Fibroblast of lung (primary cell): ENCODE data around the gene NIF3L1. TPM values are rescaled to one million over a fixed set of nuclear protein-coding genes. Genes with fewer than 3 reads are reported as not detected.

Source experiments
- DNase-seq, 2 donors: peaks; one replicate each; pipeline versions ENCODE4 v3.0.0 to v3.0.0-alpha.2; 2010; ENCODE audit warnings: low read depth in 2 of 2
- H2AFZ ChIP-seq: 2 replicates; pipeline ENCODE4 v1.5.1; 2012; ENCODE audit warnings: low read length, control low read depth, inconsistent platforms
- H3K27ac ChIP-seq: 2 replicates; pipeline ENCODE4 v1.5.1; 2011; ENCODE audit warnings: low read length, control low read depth; ENCODE audit not compliant: insufficient read depth
- H3K27me3 ChIP-seq: 2 replicates; pipeline ENCODE4 v1.5.1; 2011; ENCODE audit warnings: mild to moderate bottlenecking, low read length; ENCODE audit not compliant: control insufficient read depth, insufficient read depth
- H3K36me3 ChIP-seq: 2 replicates; pipeline ENCODE4 v1.5.1; 2011; ENCODE audit warnings: low read length; ENCODE audit not compliant: control insufficient read depth, insufficient read depth
- H3K4me1 ChIP-seq: 2 replicates; pipeline ENCODE4 v1.5.1; 2011; ENCODE audit warnings: low read length; ENCODE audit not compliant: control insufficient read depth, insufficient read depth; ENCODE audit errors: extremely low read depth
- H3K4me2 ChIP-seq: 2 replicates; pipeline ENCODE4 v1.5.1; 2011; ENCODE audit warnings: low read length, control low read depth; ENCODE audit not compliant: insufficient read depth; ENCODE audit errors: extremely low read depth
- H3K4me3 ChIP-seq, 4 experiments: fragments of 200-600 bp in 1 of 4; sonication (generic) in 1 of 4; replicated peaks in 1 of 4; 2 replicates each; pipeline ENCODE4 v1.5.1; 2011 to 2016; ENCODE audit warnings: low read length in 4 of 4, low read depth in 3 of 4, mild to moderate bottlenecking in 3 of 4, control low read depth in 2 of 4, inconsistent platforms in 1 of 4, mixed read lengths in 1 of 4; ENCODE audit not compliant: insufficient read depth in 1 of 4; ENCODE audit errors: control extremely low read depth in 1 of 4
- H3K79me2 ChIP-seq: 2 replicates; pipeline ENCODE4 v1.5.1; 2012; ENCODE audit warnings: mild to moderate bottlenecking, low read length, inconsistent platforms; ENCODE audit not compliant: control insufficient read depth, insufficient read depth
- H3K9ac ChIP-seq: 2 replicates; pipeline ENCODE4 v1.5.1; 2011; ENCODE audit warnings: mild to moderate bottlenecking, low read length, control low read depth; ENCODE audit not compliant: insufficient read depth
- H3K9me3 ChIP-seq: 2 replicates; pipeline ENCODE4 v1.5.1; 2012; ENCODE audit warnings: low read depth, low read length; ENCODE audit not compliant: control insufficient read depth, insufficient read depth
- H4K20me1 ChIP-seq: 2 replicates; pipeline ENCODE4 v1.5.1; 2011; ENCODE audit warnings: low read length; ENCODE audit not compliant: control insufficient read depth, insufficient read depth; ENCODE audit errors: extremely low read depth
- EZH2 ChIP-seq: IDR thresholded peaks from 2 replicates; pipeline ENCODE4 v1.5.1; 2012; ENCODE audit warnings: low read length, control low read depth, mild to moderate bottlenecking; ENCODE audit errors: missing control alignments
- polyA plus RNA-seq, 2 donors: library from polyadenylated mRNA; depleted of rRNA in 1 of 2; stranded (reverse) in 1 of 2; unstranded in 1 of 2; fragments of >200 nt; gene quantifications; 2 replicates each; pipeline ENCODE4 v1.2.1, GENCODE V29; 2011 to 2012; ENCODE audit warnings: missing spikeins in 1 of 2
- total RNA-seq: library from RNA; depleted of rRNA; stranded (reverse); fragments of >200 nt; gene quantifications from 2 replicates; pipeline ENCODE4 v1.2.1, GENCODE V29; 2014
- TF ChIP-seq, protein P1 (sequence below), 2 donors: IDR thresholded peaks in 1 of 2; conservative IDR thresholded peaks in 1 of 2; 1 replicate in 1 of 2; 2 replicates in 1 of 2; pipeline ENCODE4 v1.5.1; 2011 to 2012; ENCODE audit warnings: low read length in 2 of 2, control low read depth in 1 of 2, inconsistent platforms in 1 of 2, low read depth in 1 of 2, mild to moderate bottlenecking in 1 of 2

The NIF3L1 gene
- total and polyA plus RNA-seq, 2 donors (not counting 1 experiment from before 2014, with no cell fraction given): 21.0 to 40.7 TPM

GRCh38 chr2:200863782-200864175 is 25.4 kb upstream of the NIF3L1 start:
- H4K20me1 ChIP-seq: peaks cover 11% of the 10 kb centered on the region
- peak; percentile 9 to 43 for DNase-seq
- H3K36me3 ChIP-seq: peaks cover 6% of the 10 kb centered on the region

GRCh38 chr2:200864176-200865034 is 24.8 kb upstream of the NIF3L1 start, which contains the start of gene CLK1:
Gene CLK1, minus strand, starts transcription at chr2:200864658. Its CDS starts 2,796 bp downstream, at chr2:200861862.
- Histone ChIP-seq H3K9ac (peak within 1 kb of the TSS; percentile 100), H3K4me1 (peaks cover 8% of the 10 kb centered on the region), H3K4me2 (peak within 1 kb of the TSS; percentile 97), H3K36me3 (peaks cover 3% of the 10 kb centered on the region), H3K79me2 (peaks cover 50% of the 10 kb centered on the region), H3K4me3 (peak within 1 kb of the TSS; percentile 93 to 100 (median 100)), H4K20me1 (peaks cover 11% of the 10 kb centered on the region), H3K27ac (peak within 1 kb of the TSS; percentile 100), H3K9me3 (no peaks in the 10 kb centered on the region), H3K27me3 (no peaks in the 10 kb centered on the region), H2AFZ (peak within 1 kb of the TSS; percentile 95)
- TF ChIP-seq, protein P1, sequence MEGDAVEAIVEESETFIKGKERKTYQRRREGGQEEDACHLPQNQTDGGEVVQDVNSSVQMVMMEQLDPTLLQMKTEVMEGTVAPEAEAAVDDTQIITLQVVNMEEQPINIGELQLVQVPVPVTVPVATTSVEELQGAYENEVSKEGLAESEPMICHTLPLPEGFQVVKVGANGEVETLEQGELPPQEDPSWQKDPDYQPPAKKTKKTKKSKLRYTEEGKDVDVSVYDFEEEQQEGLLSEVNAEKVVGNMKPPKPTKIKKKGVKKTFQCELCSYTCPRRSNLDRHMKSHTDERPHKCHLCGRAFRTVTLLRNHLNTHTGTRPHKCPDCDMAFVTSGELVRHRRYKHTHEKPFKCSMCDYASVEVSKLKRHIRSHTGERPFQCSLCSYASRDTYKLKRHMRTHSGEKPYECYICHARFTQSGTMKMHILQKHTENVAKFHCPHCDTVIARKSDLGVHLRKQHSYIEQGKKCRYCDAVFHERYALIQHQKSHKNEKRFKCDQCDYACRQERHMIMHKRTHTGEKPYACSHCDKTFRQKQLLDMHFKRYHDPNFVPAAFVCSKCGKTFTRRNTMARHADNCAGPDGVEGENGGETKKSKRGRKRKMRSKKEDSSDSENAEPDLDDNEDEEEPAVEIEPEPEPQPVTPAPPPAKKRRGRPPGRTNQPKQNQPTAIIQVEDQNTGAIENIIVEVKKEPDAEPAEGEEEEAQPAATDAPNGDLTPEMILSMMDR (conservative IDR thresholded peaks at IDR 0.05 in 1 of 2, IDR thresholded peaks at IDR 0.05 in 1 of 2; ENCODE audit: low read depth in 1 of 2, low read length in 2 of 2): no peak
- no peak for TF ChIP-seq EZH2
- peak; percentile 91 to 94 for DNase-seq

More at GRCh38 chr2:200863782-200864175, 25.4 kb upstream of the NIF3L1 start:
- Histone ChIP-seq H3K27ac (peak overlapping the region; percentile 100), H3K79me2 (peaks cover 57% of the 10 kb centered on the region), H3K9me3 (no peaks in the 10 kb centered on the region), H2AFZ (no peak overlapping the region), H3K4me1 (peaks cover 8% of the 10 kb centered on the region), H3K4me2 (peak overlapping the region; percentile 37), H3K4me3 (peak overlapping the region; percentile 93 to 100 (median 100)), H3K9ac (peak overlapping the region; percentile 100), H3K27me3 (no peaks in the 10 kb centered on the region)
- TF ChIP-seq, protein P1 (conservative IDR thresholded peaks at IDR 0.05 in 1 of 2, IDR thresholded peaks at IDR 0.05 in 1 of 2; ENCODE audit: low read depth in 1 of 2, low read length in 2 of 2): no peak
- no peak for TF ChIP-seq EZH2

- Histone ChIP-seq H3K27ac (no peak overlapping the region), H3K9ac (no peak overlapping the region), H3K9me3 (no peaks in the 10 kb centered on the region), H3K4me3 (no peak overlapping the region), H2AFZ (no peak overlapping the region), H3K36me3 (no peaks in the 10 kb centered on the region), H3K4me2 (no peak overlapping the region), H3K4me1 (peaks cover 4% of the 10 kb centered on the region), H4K20me1 (no peaks in the 10 kb centered on the region), H3K27me3 (no peaks in the 10 kb centered on the region), H3K79me2 (peaks cover 5% of the 10 kb centered on the region)
- DNase-seq: no peak
- TF ChIP-seq, protein P1 (conservative IDR thresholded peaks at IDR 0.05 in 1 of 2, IDR thresholded peaks at IDR 0.05 in 1 of 2; ENCODE audit: low read depth in 1 of 2, low read length in 2 of 2): no peak
- no peak for TF ChIP-seq EZH2
Measured at GRCh38 chr2:200869014-200869413, 20.2 kb upstream of the NIF3L1 start.
